HepG2 (cell line): ENCODE results near the gene ZNF813. TPM values are rescaled to one million over a fixed set of nuclear protein-coding genes. Genes with fewer than 3 reads are reported as not detected.

Experiments used
- ATAC-seq: fragments of 200-7000 bp; cut with Tn5 transposase; 3 replicates; pipeline ENCODE4 v1.9.1; 2020; ENCODE audit warnings: mild to moderate bottlenecking, moderate library complexity
- BruUV-seq: library from RNA; stranded (reverse); fragments of 400-500 nt; replicated peaks from 2 replicates; lab custom pipeline; 2021; lab: Mats Ljungman, UMichigan
- CTCF ChIA-PET: fragments of 300-600 bp; formaldehyde crosslinking; extraction: SDS; loops from one replicate; lab custom pipeline; 2021; ENCODE audit warnings: low total read pairs, inconsistent platforms, low intra/inter-chr PET ratio; lab: Yijun Ruan, JAX
- POLR2A ChIA-PET: fragments of 350-600 bp; sonication (Branson Sonifier 250); formaldehyde crosslinking; loops from one replicate; lab custom pipeline; 2020; ENCODE audit warnings: antibody characterized with exemption, inconsistent platforms; lab: Yijun Ruan, JAX
- DNase-seq: peaks from one replicate; pipeline ENCODE4 v3.0.0-alpha.2; 2015; ENCODE audit warnings: low spot score
- FAIRE-seq: peaks from 3 replicates; lab custom pipeline; 2011; peaks lifted over from hg19 to GRCh38; lab: Jason Lieb, UNC
- H2AFZ ChIP-seq: one replicate; pipeline ENCODE4 v1.6.1; 2011; ENCODE audit warnings: low read length, inconsistent platforms
- H3K27ac ChIP-seq: fragments of 300-600 bp; 3 replicates; pipeline ENCODE4 v1.8.0; 2011; ENCODE audit warnings: mixed run types, mild to moderate bottlenecking, mixed read lengths, low read length, inconsistent platforms; ENCODE audit not compliant: insufficient read depth; ENCODE audit errors: extremely low read length
- H3K27me3 ChIP-seq, 2 experiments: fragments of 200-600 bp in 1 of 2; 2 replicates in 1 of 2; 3 replicates in 1 of 2; pipeline versions ENCODE4 v1.6.0 to v1.8.0; 2011; ENCODE audit warnings: low read length in 2 of 2, mild to moderate bottlenecking in 2 of 2, moderate library complexity in 2 of 2, inconsistent platforms in 1 of 2; ENCODE audit not compliant: insufficient read depth in 2 of 2, control insufficient read depth in 1 of 2
- H3K36me3 ChIP-seq, 2 experiments: fragments of 200-600 bp in 1 of 2; replicated peaks in 1 of 2; 2 replicates in 1 of 2; 3 replicates in 1 of 2; pipeline versions ENCODE4 v1.5.1 to v1.8.0; 2011; ENCODE audit warnings: low read length in 2 of 2, inconsistent platforms in 1 of 2; ENCODE audit not compliant: insufficient read depth in 2 of 2, control insufficient read depth in 1 of 2
- H3K4me1 ChIP-seq: 2 replicates; pipeline ENCODE4 v1.5.1; 2012; ENCODE audit warnings: low read length, inconsistent platforms; ENCODE audit not compliant: insufficient read depth
- H3K4me2 ChIP-seq: 2 replicates; pipeline ENCODE4 v1.6.0; 2011; ENCODE audit warnings: low read depth, low read length, inconsistent platforms
- H3K4me3 ChIP-seq, 3 experiments: fragments of 200-600 bp in 1 of 3; sonication (generic), shearing (Covaris generic) in 1 of 3; replicated peaks in 1 of 3; 2 replicates each; pipeline ENCODE4 v1.5.1; 2011 to 2016; ENCODE audit warnings: low read length in 3 of 3, inconsistent platforms in 2 of 3, low read depth in 2 of 3, mild to moderate bottlenecking in 2 of 3, control low read depth in 1 of 3, mixed read lengths in 1 of 3; ENCODE audit not compliant: insufficient read depth in 1 of 3
- H3K79me2 ChIP-seq: one replicate; pipeline ENCODE4 v1.6.1; 2011; ENCODE audit warnings: low read length, inconsistent platforms; ENCODE audit not compliant: insufficient read depth
- H3K9ac ChIP-seq: 2 replicates; pipeline ENCODE4 v1.6.0; 2011; ENCODE audit warnings: mild to moderate bottlenecking, low read depth, low read length, inconsistent platforms; ENCODE audit not compliant: insufficient read depth
- H3K9me3 ChIP-seq: 2 replicates; pipeline ENCODE4 v1.5.1; 2012; ENCODE audit warnings: mild to moderate bottlenecking, low read length
- H4K20me1 ChIP-seq: 2 replicates; pipeline ENCODE4 v1.6.0; 2011; ENCODE audit warnings: inconsistent platforms, mild to moderate bottlenecking, low read length, moderate library complexity; ENCODE audit not compliant: insufficient read depth
- ATF7 ChIP-seq, 2 experiments: fragments of 450-650 bp in 1 of 2; sonication (generic) in 1 of 2; formaldehyde crosslinking in 1 of 2; IDR thresholded peaks; 2 replicates each; pipeline versions ENCODE4 v1.4.0 to v1.6.1; 2016 to 2020; ENCODE audit warnings: antibody characterized with exemption in 1 of 2, mild to moderate bottlenecking in 1 of 2, missing genetic modification reagents in 1 of 2
- BHLHE40 ChIP-seq: IDR thresholded peaks from 2 replicates; pipeline ENCODE4 v1.6.1; 2011; ENCODE audit warnings: low read length, improper control_type of control experiment
- CREB1 ChIP-seq, 2 experiments: fragments of 450-650 bp in 1 of 2; IDR thresholded peaks; 2 replicates each; pipeline ENCODE4 v1.6.1; 2016 to 2017; ENCODE audit warnings: control low read depth in 1 of 2, mild to moderate bottlenecking in 1 of 2, missing compliant biosample characterization in 1 of 2, missing genetic modification characterization in 1 of 2
- HDAC6 ChIP-seq: fragments of 200-600 bp; sonication (generic); IDR thresholded peaks from 2 replicates; pipeline ENCODE4 v1.7.0; 2017; ENCODE audit warnings: mild to moderate bottlenecking, antibody characterized with exemption, low read length, low read depth
- KDM5A ChIP-seq: fragments of 200-600 bp; sonication (generic); IDR thresholded peaks from 2 replicates; pipeline ENCODE4 v1.7.0; 2018; ENCODE audit warnings: antibody characterized with exemption, mild to moderate bottlenecking, low read length, borderline replicate concordance
- KDM5B ChIP-seq: sonication (generic); formaldehyde crosslinking; IDR thresholded peaks from 2 replicates; pipeline ENCODE4 v1.4.0; 2020; ENCODE audit warnings: missing genetic modification reagents, mild to moderate bottlenecking, borderline replicate concordance
- MTF1 ChIP-seq: sonication (generic); formaldehyde crosslinking; IDR thresholded peaks from 2 replicates; pipeline ENCODE4 v1.5.0; 2020; ENCODE audit warnings: missing genetic modification reagents
- SKIL ChIP-seq: sonication (generic); formaldehyde crosslinking; IDR thresholded peaks from 2 replicates; pipeline ENCODE4 v1.8.0; 2022; ENCODE audit warnings: missing genetic modification reagents, mild to moderate bottlenecking, moderate library complexity, borderline replicate concordance
- TRIM24 ChIP-seq: sonication (generic); formaldehyde crosslinking; IDR thresholded peaks from 2 replicates; pipeline ENCODE4 v1.8.0; 2022; ENCODE audit warnings: mild to moderate bottlenecking, missing genetic modification reagents
- ZNF121 ChIP-seq: sonication (generic); formaldehyde crosslinking; IDR thresholded peaks from 2 replicates; pipeline ENCODE4 v1.5.0; 2020; ENCODE audit warnings: mild to moderate bottlenecking, missing genetic modification reagents
- ZNF34 ChIP-seq: sonication (generic); formaldehyde crosslinking; IDR thresholded peaks from 2 replicates; pipeline ENCODE4 v1.4.0; 2020; ENCODE audit warnings: mild to moderate bottlenecking, missing genetic modification reagents, borderline replicate concordance
- WGBS: methylation state at CpG from one replicate; pipeline ENCODE4 v1.1.6; 2017; ENCODE audit warnings: low lambda C conversion rate; 5-methylcytosine and 5-hydroxymethylcytosine counted together
- in situ Hi-C: cut with HindIII; loops from 2 replicates; pipeline ENCODE4 v1.10.0; 2017; ENCODE audit warnings: low pct_unique_long_range_greater_than_20kb; ENCODE audit not compliant: extremely low pct_ligation_motif_present
- intact Hi-C: fragments of 100-400 bp; cut with micrococcal nuclease; formaldehyde crosslinking; loops from one replicate; pipeline ENCODE4 v1.10.0; 2022; ENCODE audit not compliant: unreplicated experiment
- polyA plus RNA-seq, 8 experiments: library from polyadenylated mRNA; depleted of rRNA in 3 of 8; stranded (reverse) in 7 of 8; unstranded in 1 of 8; fragments of >200 nt; fragmentation: Illumina TruSeq in 4 of 8; extraction: Trizol in 4 of 8; gene quantifications; 2 replicates each; pipeline versions ENCODE4 v1.2.1 to v1.2.3, GENCODE V29; 2011 to 2016; ENCODE audit warnings: low read depth in 4 of 8, missing spikeins in 1 of 8, mixed read lengths in 1 of 8; ENCODE audit not compliant: insufficient read depth in 1 of 8
- total RNA-seq, 5 experiments: library from RNA; depleted of rRNA; stranded (reverse); fragments of >200 nt; fragmentation: Illumina TruSeq; extraction: Trizol; gene quantifications; 2 replicates each; pipeline ENCODE4 v1.2.3, GENCODE V29; 2016; ENCODE audit warnings: low read depth in 1 of 5

Gene ZNF813
- total and polyA plus RNA-seq, 2 of the 13 experiments (the other 11 are each of a cell fraction or from before 2014, with no cell fraction given), result 2.1 to 8.9 TPM

GRCh38 chr19:53511357-53511756 is 43.8 kb downstream of the ZNF813 start:
- WGBS, result 94% methylated on average over 2 of the region's 2 CpGs
- H3K9me3 ChIP-seq, result no peaks in the 10 kb centered on the region
- in situ Hi-C loops (loop anchor here (5.0 kb wide), 1 partner anchor 84 kb away; no protein-coding TSS in a partner anchor), intact Hi-C loops (no loop called here)
- H3K9ac ChIP-seq, result no peak overlapping the region
- H3K27ac ChIP-seq, result no peak overlapping the region
- FAIRE-seq (no peak), DNase-seq (no peak), ATAC-seq (no peak)
- TF ChIP-seq HDAC6, result no peak
- TF ChIP-seq KDM5A, result no peak
- peak; percentile 19; the same call in 1 of the 2 replicates for TF ChIP-seq CREB1 (IDR thresholded peaks at IDR 0.05)
- no peak for TF ChIP-seq CREB1 (CRISPR knock-in tag; IDR thresholded peaks at IDR 0.05)
- no peak for TF ChIP-seq ZNF34 (CRISPR knock-in tag)
- TF ChIP-seq ZNF121 (CRISPR knock-in tag), result no peak
- no peak for TF ChIP-seq BHLHE40
- TF ChIP-seq TRIM24 (CRISPR knock-in tag), result no peak
- TF ChIP-seq ATF7 (IDR thresholded peaks at IDR 0.05), result peak; percentile 78
- no peak for TF ChIP-seq ATF7 (CRISPR knock-in tag; IDR thresholded peaks at IDR 0.05)
- no peak for TF ChIP-seq KDM5B
- TF ChIP-seq MTF1 (CRISPR knock-in tag), result no peak
- TF ChIP-seq SKIL (CRISPR knock-in tag), result no peak
- H4K20me1 ChIP-seq, result no peaks in the 10 kb centered on the region
- H3K4me2 ChIP-seq, result no peak overlapping the region
- ChIA-PET CTCF (interaction anchor here (1.5 kb wide), 1 partner anchor 87 kb away, joined by 11 read pairs; no protein-coding TSS in a partner anchor), POLR2A (no interaction called here)
- no peaks in the 10 kb centered on the region for H3K36me3 ChIP-seq
- H3K79me2 ChIP-seq, result peaks cover 2% of the 10 kb centered on the region
- peaks cover 49% of the 10 kb centered on the region for H3K4me1 ChIP-seq
- H3K4me3 ChIP-seq, result no peak overlapping the region
- BruUV-seq, result no TSS peak
- no peak overlapping the region for H2AFZ ChIP-seq
- H3K27me3 ChIP-seq, result no peaks in the 10 kb centered on the region
